Suprapubic skin (tissue), 4 donors: ENCODE data around the gene A3GALT2. TPM values are rescaled to one million over a fixed set of nuclear protein-coding genes. Genes with fewer than 3 reads are reported as not detected.
A peak's percentile ranks its signal among the peaks of the same experiment; 100 is the strongest.

Source experiments
- DNase-seq, 2 donors: peaks; one replicate each; pipeline ENCODE4 v3.0.0-alpha.2; 2019; ENCODE audit warnings: low spot score in 2 of 2
- H3K27ac ChIP-seq: fragments of 200-600 bp; sonication (generic); one replicate; pipeline ENCODE4 v1.5.1; 2019
- H3K27me3 ChIP-seq: fragments of 200-600 bp; sonication (generic); one replicate; pipeline ENCODE4 v1.5.1; 2019
- H3K36me3 ChIP-seq: fragments of 200-600 bp; sonication (generic); one replicate; pipeline ENCODE4 v1.5.1; 2019
- H3K4me1 ChIP-seq: fragments of 200-600 bp; sonication (generic); one replicate; pipeline ENCODE4 v1.5.1; 2019
- H3K4me3 ChIP-seq: fragments of 200-600 bp; sonication (generic); one replicate; pipeline ENCODE4 v1.5.1; 2019; ENCODE audit warnings: mild to moderate bottlenecking
- H3K9me3 ChIP-seq: fragments of 200-600 bp; sonication (generic); one replicate; pipeline ENCODE4 v1.5.1; 2019
- CTCF ChIP-seq, 2 donors: fragments of 200-600 bp in 1 of 2; fragments of 450-650 bp in 1 of 2; sonication (generic) in 1 of 2; IDR thresholded peaks; one replicate each; pipeline ENCODE4 v1.5.1; 2016 to 2019; ENCODE audit warnings: antibody characterized with exemption in 2 of 2, mild to moderate bottlenecking in 1 of 2, moderate library complexity in 1 of 2
- EP300 ChIP-seq: sonication (generic); formaldehyde crosslinking; IDR thresholded peaks from one replicate; pipeline ENCODE4 v1.6.1; 2017; ENCODE audit warnings: antibody characterized with exemption
- POLR2A ChIP-seq, 2 donors: fragments of 450-650 bp; IDR thresholded peaks; one replicate each; pipeline ENCODE4 v1.6.1; 2017; ENCODE audit warnings: antibody characterized with exemption in 2 of 2, mild to moderate bottlenecking in 2 of 2, moderate library complexity in 2 of 2
- POLR2AphosphoS5 ChIP-seq, 3 donors: sonication (generic); formaldehyde crosslinking; IDR thresholded peaks; one replicate each; pipeline ENCODE4 v1.6.1; 2017; ENCODE audit warnings: antibody characterized with exemption in 3 of 3
- WGBS: methylation state at CpG from one replicate; pipeline ENCODE4 v1.1.5; 2018; 5-methylcytosine and 5-hydroxymethylcytosine counted together
- total RNA-seq, 4 donors: library from RNA; depleted of rRNA; stranded (reverse); fragments of >200 nt; gene quantifications; one replicate each; pipeline ENCODE4 v1.1.0, GENCODE V29; 2016

The A3GALT2 gene
- total RNA-seq, 4 donors from 2014 or later = not detected

GRCh38 chr1:33341190-33341589, 20.3 kb upstream of the A3GALT2 start:
- H3K4me3 ChIP-seq = peak overlapping the region; percentile 30
- no peaks in the 10 kb centered on the region for H3K36me3 ChIP-seq
- peak overlapping the region; percentile 84 for H3K27ac ChIP-seq
- WGBS = 60% methylated on average over 6 of the region's 6 CpGs
- H3K27me3 ChIP-seq = no peaks in the 10 kb centered on the region
- TF ChIP-seq EP300 (no peak), CTCF (IDR thresholded peaks at IDR 0.05) (no peak), POLR2A (IDR thresholded peaks at IDR 0.05) (no peak), POLR2AphosphoS5 (IDR thresholded peaks at IDR 0.05) (no peak)
- no peak for DNase-seq
- no peaks in the 10 kb centered on the region for H3K9me3 ChIP-seq
- peaks cover 100% of the 10 kb centered on the region for H3K4me1 ChIP-seq

- Histone ChIP-seq H3K9me3 (no peaks in the 10 kb centered on the region), H3K27me3 (no peaks in the 10 kb centered on the region), H3K4me3 (peak overlapping the region; percentile 1), H3K36me3 (no peaks in the 10 kb centered on the region), H3K27ac (peak overlapping the region; percentile 84), H3K4me1 (peaks cover 99% of the 10 kb centered on the region)
- whole genome bisulfite sequencing = 87% methylated on average over 2 of the region's 2 CpGs
- TF ChIP-seq CTCF (IDR thresholded peaks at IDR 0.05) (no peak), EP300 (no peak), POLR2AphosphoS5 (IDR thresholded peaks at IDR 0.05) (no peak), POLR2A (IDR thresholded peaks at IDR 0.05) (no peak)
- DNase-seq = no peak
Measured at GRCh38 chr1:33339413-33339812, 18.5 kb upstream of the A3GALT2 start.

- no peak for DNase-seq
- Histone ChIP-seq H3K36me3 (no peaks in the 10 kb centered on the region), H3K4me1 (peaks cover 99% of the 10 kb centered on the region)
Measured at GRCh38 chr1:33338440-33339211, 17.7 kb upstream of the A3GALT2 start.

GRCh38 chr1:33338048-33338439, 17.1 kb upstream of the A3GALT2 start:
- Histone ChIP-seq H3K4me3 (peak overlapping the region; percentile 28), H3K27ac (peak overlapping the region; percentile 84), H3K36me3 (peaks cover 3% of the 10 kb centered on the region), H3K27me3 (no peaks in the 10 kb centered on the region), H3K9me3 (no peaks in the 10 kb centered on the region), H3K4me1 (peaks cover 99% of the 10 kb centered on the region)
- 23% methylated on average over 1 of the region's 1 CpG for WGBS
- TF ChIP-seq POLR2A (IDR thresholded peaks at IDR 0.05) (no peak), EP300 (no peak), POLR2AphosphoS5 (IDR thresholded peaks at IDR 0.05) (no peak), CTCF (IDR thresholded peaks at IDR 0.05) (no peak)
- DNase-seq = no peak

More at GRCh38 chr1:33338440-33339211, 17.7 kb upstream of the A3GALT2 start:
- Histone ChIP-seq H3K4me3 (peak overlapping the region; percentile 28), H3K27ac (peak overlapping the region; percentile 84), H3K27me3 (no peaks in the 10 kb centered on the region), H3K9me3 (no peaks in the 10 kb centered on the region)
- WGBS = 27% methylated on average over 14 of the region's 14 CpGs
- TF ChIP-seq POLR2AphosphoS5 (IDR thresholded peaks at IDR 0.05) = peak in 2 of 3 donors; percentile 85 to 95
- peak in 1 of 2 donors; percentile 40 for TF ChIP-seq POLR2A (IDR thresholded peaks at IDR 0.05)
- peak; percentile 89 for TF ChIP-seq EP300
- no peak for TF ChIP-seq CTCF (IDR thresholded peaks at IDR 0.05)

GRCh38 chr1:33337441-33337840, 16.5 kb upstream of the A3GALT2 start:
- no peak overlapping the region for H3K4me3 ChIP-seq
- peaks cover 99% of the 10 kb centered on the region for H3K4me1 ChIP-seq
- H3K27ac ChIP-seq = peak overlapping the region; percentile 84
- no peaks in the 10 kb centered on the region for H3K27me3 ChIP-seq
- H3K9me3 ChIP-seq = no peaks in the 10 kb centered on the region
- no peak for TF ChIP-seq POLR2AphosphoS5 (IDR thresholded peaks at IDR 0.05)
- TF ChIP-seq CTCF (IDR thresholded peaks at IDR 0.05) = no peak
- TF ChIP-seq POLR2A (IDR thresholded peaks at IDR 0.05) = no peak
- no peak for TF ChIP-seq EP300
- H3K36me3 ChIP-seq = peaks cover 9% of the 10 kb centered on the region
- WGBS = 94% methylated on average over 6 of the region's 6 CpGs
- no peak for DNase-seq
